Nephron (organoid): ENCODE data around the gene ABCC1.

ENCODE experiments used
- H3K27ac Mint-ChIP-seq, 3 experiments: 2 replicates each; pipeline ENCODE4 v1.8.0; 2020; ENCODE audit warnings: mixed read lengths in 3 of 3, mild to moderate bottlenecking in 2 of 3, moderate library complexity in 1 of 3
- H3K27me3 Mint-ChIP-seq: 2 replicates; pipeline ENCODE4 v1.8.0; 2021; ENCODE audit warnings: low read depth, mild to moderate bottlenecking, moderate library complexity, mixed read lengths
- H3K36me3 Mint-ChIP-seq: 2 replicates; pipeline ENCODE4 v1.8.0; 2020; ENCODE audit warnings: low read depth, mixed read lengths
- H3K4me1 Mint-ChIP-seq: 2 replicates; pipeline ENCODE4 v1.8.0; 2020; ENCODE audit warnings: mixed read lengths
- H3K4me3 Mint-ChIP-seq, 3 experiments: 2 replicates each; pipeline ENCODE4 v1.8.0; 2020; ENCODE audit warnings: mild to moderate bottlenecking in 3 of 3, mixed read lengths in 3 of 3, moderate library complexity in 2 of 3
- H3K9me3 Mint-ChIP-seq: 2 replicates; pipeline ENCODE4 v1.8.0; 2020; ENCODE audit warnings: mixed read lengths
- CTCF ChIP-seq, 3 experiments: fragments of 200-600 bp; sonication (generic); IDR thresholded peaks; one replicate each; pipeline ENCODE4 v1.5.0; 2021; ENCODE audit warnings: antibody characterized with exemption in 3 of 3; ENCODE audit not compliant: unreplicated experiment in 3 of 3

Gene ABCC1

GRCh38 chr16:16112450-16113053 is 163.1 kb downstream of the ABCC1 start:
- no peaks in the 10 kb centered on the region for H3K27me3 Mint-ChIP-seq
- H3K4me1 Mint-ChIP-seq: no peaks in the 10 kb centered on the region
- H3K36me3 Mint-ChIP-seq: peaks cover 77% of the 10 kb centered on the region
- no peak overlapping the region for H3K4me3 Mint-ChIP-seq
- peaks cover 6% of the 10 kb centered on the region for H3K9me3 Mint-ChIP-seq
- no peak overlapping the region for H3K27ac Mint-ChIP-seq
- TF ChIP-seq CTCF (IDR thresholded peaks at IDR 0.05; ENCODE audit: unreplicated experiment in 3 of 3): no peak

GRCh38 chr16:16113076-16113475 is 163.7 kb downstream of the ABCC1 start:
- Mint-ChIP-seq H3K4me1 (no peaks in the 10 kb centered on the region), H3K27ac (no peak overlapping the region), H3K9me3 (peaks cover 10% of the 10 kb centered on the region), H3K27me3 (no peaks in the 10 kb centered on the region), H3K4me3 (no peak overlapping the region), H3K36me3 (peaks cover 82% of the 10 kb centered on the region)
- no peak for TF ChIP-seq CTCF (IDR thresholded peaks at IDR 0.05; ENCODE audit: unreplicated experiment in 3 of 3)

GRCh38 chr16:16116841-16117240 is 167.4 kb downstream of the ABCC1 start:
- peaks cover 93% of the 10 kb centered on the region for H3K36me3 Mint-ChIP-seq
- H3K9me3 Mint-ChIP-seq: peaks cover 15% of the 10 kb centered on the region
- H3K27ac Mint-ChIP-seq: no peak overlapping the region
- H3K4me3 Mint-ChIP-seq: no peak overlapping the region
- no peak for TF ChIP-seq CTCF (IDR thresholded peaks at IDR 0.05; ENCODE audit: unreplicated experiment in 3 of 3)
- H3K4me1 Mint-ChIP-seq: no peaks in the 10 kb centered on the region
- no peaks in the 10 kb centered on the region for H3K27me3 Mint-ChIP-seq

- Mint-ChIP-seq H3K4me3 (no peak overlapping the region), H3K4me1 (no peaks in the 10 kb centered on the region), H3K27ac (no peak overlapping the region), H3K27me3 (no peaks in the 10 kb centered on the region), H3K9me3 (peaks cover 15% of the 10 kb centered on the region), H3K36me3 (peaks cover 96% of the 10 kb centered on the region)
- TF ChIP-seq CTCF (IDR thresholded peaks at IDR 0.05; ENCODE audit: unreplicated experiment in 3 of 3): no peak
Observed at GRCh38 chr16:16118337-16118736, 168.9 kb downstream of the ABCC1 start.

- Mint-ChIP-seq H3K9me3 (peaks cover 24% of the 10 kb centered on the region), H3K36me3 (peaks cover 97% of the 10 kb centered on the region), H3K27me3 (no peaks in the 10 kb centered on the region), H3K4me1 (no peaks in the 10 kb centered on the region), H3K27ac (no peak overlapping the region), H3K4me3 (no peak overlapping the region)
- no peak for TF ChIP-seq CTCF (IDR thresholded peaks at IDR 0.05; ENCODE audit: unreplicated experiment in 3 of 3)
Observed at GRCh38 chr16:16120044-16120381, 170.6 kb downstream of the ABCC1 start.

- TF ChIP-seq CTCF (IDR thresholded peaks at IDR 0.05; ENCODE audit: unreplicated experiment in 3 of 3): no peak
- Mint-ChIP-seq H3K36me3 (peaks cover 97% of the 10 kb centered on the region), H3K4me1 (no peaks in the 10 kb centered on the region), H3K27me3 (no peaks in the 10 kb centered on the region), H3K27ac (peak overlapping the region in 1 of 3 experiments; percentile 25), H3K9me3 (peaks cover 26% of the 10 kb centered on the region), H3K4me3 (no peak overlapping the region)
Observed at GRCh38 chr16:16120382-16121184, 171.2 kb downstream of the ABCC1 start.
